Parathyroid adenoma (tissue), 2 donors: ENCODE measurements around the gene RGL1.

ENCODE experiments used
- H2AFZ ChIP-seq: fragments of 300-600 bp; sonication (generic); one replicate; pipeline ENCODE4 v1.7.0; 2017; ENCODE audit warnings: antibody characterized with exemption, mild to moderate bottlenecking
- H3K27ac ChIP-seq: fragments of 300-600 bp; sonication (generic); one replicate; pipeline ENCODE4 v1.7.0; 2017
- H3K27me3 ChIP-seq: fragments of 300-600 bp; sonication (generic); one replicate; pipeline ENCODE4 v1.7.0; 2017; ENCODE audit warnings: low read length; ENCODE audit not compliant: control insufficient read depth, insufficient read depth
- H3K36me3 ChIP-seq: fragments of 300-600 bp; sonication (generic); one replicate; pipeline ENCODE4 v1.7.0; 2017; ENCODE audit warnings: low read length; ENCODE audit not compliant: control insufficient read depth, insufficient read depth
- H3K4me1 ChIP-seq: fragments of 300-600 bp; sonication (generic); one replicate; pipeline ENCODE4 v1.7.0; 2017; ENCODE audit warnings: control low read depth
- H3K4me2 ChIP-seq: fragments of 300-600 bp; sonication (generic); one replicate; pipeline ENCODE4 v1.7.0; 2017; ENCODE audit warnings: low read length
- H3K4me3 ChIP-seq: fragments of 300-600 bp; sonication (generic); one replicate; pipeline ENCODE4 v1.7.0; 2017; ENCODE audit warnings: low read depth, low read length
- H3K79me2 ChIP-seq: fragments of 300-600 bp; sonication (generic); one replicate; pipeline ENCODE4 v1.7.0; 2017; ENCODE audit warnings: control low read depth
- H3K9ac ChIP-seq: fragments of 300-600 bp; sonication (generic); one replicate; pipeline ENCODE4 v1.7.0; 2017; ENCODE audit warnings: mild to moderate bottlenecking
- H3K9me3 ChIP-seq: fragments of 300-600 bp; sonication (generic); one replicate; pipeline ENCODE4 v1.7.0; 2017; ENCODE audit warnings: low read length; ENCODE audit not compliant: control insufficient read depth
- CTCF ChIP-seq: fragments of 300-600 bp; sonication (generic); IDR thresholded peaks from one replicate; pipeline ENCODE4 v1.7.0; 2017; ENCODE audit warnings: antibody characterized with exemption, mild to moderate bottlenecking
- donor health status: primary hyperparathyroidism.

Gene RGL1

GRCh38 chr1:183936791-183937190 lies 131.9 kb downstream of the RGL1 start:
- Histone ChIP-seq H3K36me3 (no peaks in the 10 kb centered on the region), H3K9me3 (no peaks in the 10 kb centered on the region), H3K4me1 (no peaks in the 10 kb centered on the region), H3K27ac (no peak overlapping the region), H3K79me2 (no peaks in the 10 kb centered on the region), H3K4me2 (no peak overlapping the region), H2AFZ (no peak overlapping the region), H3K27me3 (no peaks in the 10 kb centered on the region), H3K9ac (no peak overlapping the region), H3K4me3 (no peak overlapping the region)
- no peak for TF ChIP-seq CTCF

GRCh38 chr1:183937611-183938010 lies 132.7 kb downstream of the RGL1 start:
- H3K4me1 ChIP-seq: no peaks in the 10 kb centered on the region
- H3K79me2 ChIP-seq: no peaks in the 10 kb centered on the region
- no peak overlapping the region for H2AFZ ChIP-seq
- no peak overlapping the region for H3K9ac ChIP-seq
- H3K36me3 ChIP-seq: no peaks in the 10 kb centered on the region
- H3K27ac ChIP-seq: no peak overlapping the region
- no peaks in the 10 kb centered on the region for H3K27me3 ChIP-seq
- no peak overlapping the region for H3K4me3 ChIP-seq
- H3K4me2 ChIP-seq: no peak overlapping the region
- no peaks in the 10 kb centered on the region for H3K9me3 ChIP-seq
- TF ChIP-seq CTCF: no peak

- no peak overlapping the region for H3K4me3 ChIP-seq
- H3K27ac ChIP-seq: no peak overlapping the region
- H3K4me2 ChIP-seq: no peak overlapping the region
- H3K4me1 ChIP-seq: no peaks in the 10 kb centered on the region
- H3K9me3 ChIP-seq: no peaks in the 10 kb centered on the region
- no peak overlapping the region for H2AFZ ChIP-seq
- no peaks in the 10 kb centered on the region for H3K36me3 ChIP-seq
- no peaks in the 10 kb centered on the region for H3K79me2 ChIP-seq
- no peaks in the 10 kb centered on the region for H3K27me3 ChIP-seq
- H3K9ac ChIP-seq: no peak overlapping the region
- no peak for TF ChIP-seq CTCF
Observed at GRCh38 chr1:183941001-183941400, 136.1 kb downstream of the RGL1 start.

- Histone ChIP-seq H3K9me3 (no peaks in the 10 kb centered on the region), H3K36me3 (no peaks in the 10 kb centered on the region), H3K9ac (no peak overlapping the region), H3K4me1 (no peaks in the 10 kb centered on the region), H3K4me3 (no peak overlapping the region), H3K79me2 (no peaks in the 10 kb centered on the region), H2AFZ (no peak overlapping the region), H3K4me2 (no peak overlapping the region), H3K27ac (no peak overlapping the region), H3K27me3 (no peaks in the 10 kb centered on the region)
- TF ChIP-seq CTCF: no peak
Observed at GRCh38 chr1:183942933-183943693, 138.2 kb downstream of the RGL1 start.
